Endothelial cell (in vitro differentiated cells): ENCODE data around the gene IL24. TPM values are rescaled to one million over a fixed set of nuclear protein-coding genes. Genes with fewer than 3 reads are reported as not detected.

Experiments used
- DNase-seq: peaks from one replicate; pipeline ENCODE4 v3.0.0; 2021; ENCODE audit warnings: low spot score
- H3K27ac Mint-ChIP-seq: one replicate; pipeline ENCODE4 v1.8.0; 2021; ENCODE audit warnings: mixed read lengths, inconsistent platforms; ENCODE audit not compliant: unreplicated experiment
- H3K27me3 Mint-ChIP-seq: one replicate; pipeline ENCODE4 v1.8.0; 2021; ENCODE audit warnings: mild to moderate bottlenecking, moderate library complexity, mixed read lengths, inconsistent platforms; ENCODE audit not compliant: unreplicated experiment
- H3K36me3 Mint-ChIP-seq: one replicate; pipeline ENCODE4 v1.8.0; 2021; ENCODE audit warnings: mild to moderate bottlenecking, low read depth, mixed read lengths, inconsistent platforms; ENCODE audit not compliant: unreplicated experiment
- H3K4me1 Mint-ChIP-seq: one replicate; pipeline ENCODE4 v1.8.0; 2021; ENCODE audit warnings: mild to moderate bottlenecking, mixed read lengths, inconsistent platforms; ENCODE audit not compliant: unreplicated experiment
- H3K4me3 Mint-ChIP-seq: one replicate; pipeline ENCODE4 v1.8.0; 2021; ENCODE audit warnings: mild to moderate bottlenecking, mixed read lengths, inconsistent platforms; ENCODE audit not compliant: unreplicated experiment
- H3K9me3 Mint-ChIP-seq: one replicate; pipeline ENCODE4 v1.8.0; 2021; ENCODE audit warnings: mixed read lengths, inconsistent platforms; ENCODE audit not compliant: unreplicated experiment
- total RNA-seq: library from RNA; stranded (reverse); fragmentation: NEBNext Ultra II Directional; extraction: Animal tissue kit (Norgen Biotek cat#: 25700); gene quantifications from one replicate; pipeline ENCODE4 v1.2.1, GENCODE V29; 2021; ENCODE audit not compliant: unreplicated experiment
- TF ChIP-seq, protein P1 (sequence below): fragments of 200-600 bp; sonication (generic); IDR thresholded peaks from one replicate; pipeline ENCODE4 v1.5.0; 2021; ENCODE audit warnings: antibody characterized with exemption; ENCODE audit not compliant: unreplicated experiment

The IL24 gene
- total RNA-seq, 1 donor from 2014 or later: not detected

DNA sequence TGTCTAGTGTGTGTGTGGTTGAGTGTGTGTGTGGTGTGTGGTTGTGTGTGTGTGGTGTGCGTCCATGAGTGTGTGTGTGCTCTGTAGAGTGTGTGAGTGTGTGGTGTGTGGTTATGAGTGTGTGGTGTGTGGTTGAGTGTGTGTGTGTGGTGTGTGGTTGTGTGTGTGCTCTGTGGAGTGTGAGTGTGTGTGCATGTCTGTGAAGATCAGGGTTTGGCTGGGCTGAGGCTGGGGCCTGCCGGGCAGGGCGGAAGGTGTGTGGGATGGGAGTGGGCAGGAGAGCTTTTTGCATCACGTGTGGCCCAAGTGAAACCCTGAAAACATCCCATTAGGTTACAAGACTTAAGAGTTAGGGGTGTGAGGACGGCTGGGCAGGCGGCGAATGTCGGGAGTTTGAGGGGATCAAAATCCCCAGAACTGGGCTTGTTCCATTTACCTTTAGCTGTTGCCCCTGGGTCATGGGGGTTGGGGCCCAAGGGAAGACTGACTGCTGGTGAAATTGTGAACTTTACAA is 27.4 kb downstream of the IL24 start:
- no peak for DNase-seq
- no peak overlapping the region for H3K27ac Mint-ChIP-seq
- no peaks in the 10 kb centered on the region for H3K27me3 Mint-ChIP-seq
- H3K4me3 Mint-ChIP-seq: no peak overlapping the region
- TF ChIP-seq, protein P1, sequence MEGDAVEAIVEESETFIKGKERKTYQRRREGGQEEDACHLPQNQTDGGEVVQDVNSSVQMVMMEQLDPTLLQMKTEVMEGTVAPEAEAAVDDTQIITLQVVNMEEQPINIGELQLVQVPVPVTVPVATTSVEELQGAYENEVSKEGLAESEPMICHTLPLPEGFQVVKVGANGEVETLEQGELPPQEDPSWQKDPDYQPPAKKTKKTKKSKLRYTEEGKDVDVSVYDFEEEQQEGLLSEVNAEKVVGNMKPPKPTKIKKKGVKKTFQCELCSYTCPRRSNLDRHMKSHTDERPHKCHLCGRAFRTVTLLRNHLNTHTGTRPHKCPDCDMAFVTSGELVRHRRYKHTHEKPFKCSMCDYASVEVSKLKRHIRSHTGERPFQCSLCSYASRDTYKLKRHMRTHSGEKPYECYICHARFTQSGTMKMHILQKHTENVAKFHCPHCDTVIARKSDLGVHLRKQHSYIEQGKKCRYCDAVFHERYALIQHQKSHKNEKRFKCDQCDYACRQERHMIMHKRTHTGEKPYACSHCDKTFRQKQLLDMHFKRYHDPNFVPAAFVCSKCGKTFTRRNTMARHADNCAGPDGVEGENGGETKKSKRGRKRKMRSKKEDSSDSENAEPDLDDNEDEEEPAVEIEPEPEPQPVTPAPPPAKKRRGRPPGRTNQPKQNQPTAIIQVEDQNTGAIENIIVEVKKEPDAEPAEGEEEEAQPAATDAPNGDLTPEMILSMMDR: no peak
- H3K4me1 Mint-ChIP-seq: peaks cover 10% of the 10 kb centered on the region
- no peaks in the 10 kb centered on the region for H3K9me3 Mint-ChIP-seq
- no peaks in the 10 kb centered on the region for H3K36me3 Mint-ChIP-seq

DNA sequence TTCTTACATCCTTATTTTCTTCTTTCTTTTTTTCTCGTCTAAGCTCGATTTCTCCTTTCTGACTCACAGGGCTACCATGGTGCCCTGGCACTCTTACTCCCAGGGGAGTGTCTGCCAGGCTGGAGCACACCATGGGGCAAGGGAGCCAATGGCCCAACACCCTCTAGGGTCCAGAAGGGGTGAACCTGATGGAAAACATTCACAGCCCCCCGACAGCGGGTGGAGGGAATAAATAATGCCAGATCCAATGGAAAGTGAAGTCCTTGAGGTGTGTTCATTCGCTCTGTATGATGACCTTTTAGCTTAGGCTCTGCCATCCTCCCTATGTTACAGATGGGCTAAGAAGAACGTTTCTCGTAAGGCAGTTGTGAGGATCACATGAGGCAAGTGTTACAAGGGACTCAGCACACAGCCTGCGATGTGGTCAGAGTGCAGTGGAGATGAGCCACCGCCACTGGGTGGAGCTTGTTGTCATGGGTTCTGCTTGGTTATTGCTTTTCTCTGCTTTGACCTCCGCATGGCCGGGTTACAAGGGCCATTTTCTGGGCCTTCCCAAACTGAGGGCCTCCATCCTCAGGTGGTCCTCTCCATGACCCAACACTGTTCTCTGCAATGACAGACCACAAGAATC is 28.0 kb downstream of the IL24 start:
- Mint-ChIP-seq H3K27ac (no peak overlapping the region), H3K4me3 (no peak overlapping the region), H3K36me3 (no peaks in the 10 kb centered on the region), H3K9me3 (no peaks in the 10 kb centered on the region), H3K27me3 (no peaks in the 10 kb centered on the region), H3K4me1 (peaks cover 10% of the 10 kb centered on the region)
- DNase-seq: no peak
- TF ChIP-seq, protein P1: no peak

DNA sequence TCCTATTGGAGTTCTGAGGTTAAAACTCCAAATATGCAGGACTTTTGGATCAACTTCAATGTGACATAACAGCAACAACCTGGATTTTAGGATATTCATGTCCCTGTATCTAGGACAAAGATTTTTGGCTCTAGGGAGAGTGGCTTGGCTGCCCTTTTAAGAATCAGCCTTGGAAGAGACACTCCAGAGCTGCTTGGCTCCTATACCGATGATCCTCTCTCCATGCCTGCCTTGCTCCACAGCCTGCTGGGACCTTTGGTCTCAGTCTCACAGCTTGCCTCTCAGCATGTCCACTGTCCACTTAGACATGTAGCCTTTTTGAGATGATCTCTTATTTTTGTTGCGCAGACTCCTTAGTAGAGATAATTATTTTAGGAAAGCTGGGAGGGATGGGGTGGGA is 29.0 kb downstream of the IL24 start:
- DNase-seq: no peak
- H3K36me3 Mint-ChIP-seq: no peaks in the 10 kb centered on the region
- H3K27me3 Mint-ChIP-seq: no peaks in the 10 kb centered on the region
- H3K4me3 Mint-ChIP-seq: no peak overlapping the region
- TF ChIP-seq, protein P1: no peak
- peaks cover 2% of the 10 kb centered on the region for H3K4me1 Mint-ChIP-seq
- H3K9me3 Mint-ChIP-seq: no peaks in the 10 kb centered on the region
- no peak overlapping the region for H3K27ac Mint-ChIP-seq

DNA sequence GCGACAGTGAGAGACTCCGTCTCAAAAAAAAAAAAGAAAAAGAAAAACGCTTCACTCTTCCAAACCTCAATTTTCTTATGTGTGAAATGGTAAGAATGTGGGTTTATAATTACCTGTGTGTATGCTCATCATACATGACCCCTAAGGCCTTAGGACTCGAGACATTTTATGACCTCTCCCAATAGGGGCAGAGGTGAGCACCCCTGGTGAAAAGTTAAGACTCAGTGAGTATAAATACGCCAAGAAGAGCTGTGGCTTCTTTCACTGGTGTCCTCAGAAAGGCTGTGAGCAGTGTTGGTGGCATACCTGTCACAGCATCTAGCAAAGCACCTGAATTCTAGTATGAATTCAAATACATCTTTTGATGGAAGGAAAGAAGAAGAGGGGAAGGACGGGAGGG is 32.3 kb downstream of the IL24 start:
- no peak overlapping the region for H3K27ac Mint-ChIP-seq
- no peaks in the 10 kb centered on the region for H3K4me1 Mint-ChIP-seq
- no peaks in the 10 kb centered on the region for H3K36me3 Mint-ChIP-seq
- TF ChIP-seq, protein P1: no peak
- no peaks in the 10 kb centered on the region for H3K9me3 Mint-ChIP-seq
- H3K4me3 Mint-ChIP-seq: no peak overlapping the region
- no peak for DNase-seq
- H3K27me3 Mint-ChIP-seq: peaks cover 2% of the 10 kb centered on the region

DNA sequence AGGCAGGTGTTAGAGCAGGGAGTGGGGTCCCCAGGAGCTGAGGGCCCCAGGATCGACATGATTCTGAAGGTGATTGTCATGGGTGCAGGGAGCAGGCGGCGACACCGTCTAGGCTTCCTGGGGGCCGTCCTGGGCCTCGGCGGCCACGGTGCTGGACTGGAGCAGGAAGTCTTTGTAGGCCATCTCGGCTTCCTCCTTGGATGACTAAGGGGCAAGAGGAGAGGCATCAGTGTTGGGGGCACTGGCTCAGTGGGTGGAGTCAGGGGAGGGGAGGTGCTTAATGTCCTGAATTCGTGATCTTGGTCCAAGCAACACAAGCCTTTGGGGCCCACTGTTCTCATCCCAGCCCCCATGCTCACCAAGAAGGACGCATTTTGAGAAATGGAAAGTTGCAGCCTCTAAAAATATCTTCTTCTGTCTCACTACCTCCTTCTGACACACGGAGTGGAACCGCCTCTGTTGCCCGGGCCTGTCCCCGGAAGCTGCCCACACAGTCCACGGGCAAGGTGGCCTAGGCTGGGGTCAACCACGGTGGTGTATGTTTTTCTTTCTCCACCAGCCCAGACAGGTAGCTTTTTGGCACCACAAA is 33.1 kb downstream of the IL24 start:
- no peak for DNase-seq
- H3K9me3 Mint-ChIP-seq: no peaks in the 10 kb centered on the region
- no peaks in the 10 kb centered on the region for H3K36me3 Mint-ChIP-seq
- H3K27me3 Mint-ChIP-seq: peaks cover 2% of the 10 kb centered on the region
- no peak overlapping the region for H3K27ac Mint-ChIP-seq
- H3K4me3 Mint-ChIP-seq: no peak overlapping the region
- no peaks in the 10 kb centered on the region for H3K4me1 Mint-ChIP-seq
- TF ChIP-seq, protein P1: no peak
